Measurements from ENCODE around the gene CDH20.

DNA sequence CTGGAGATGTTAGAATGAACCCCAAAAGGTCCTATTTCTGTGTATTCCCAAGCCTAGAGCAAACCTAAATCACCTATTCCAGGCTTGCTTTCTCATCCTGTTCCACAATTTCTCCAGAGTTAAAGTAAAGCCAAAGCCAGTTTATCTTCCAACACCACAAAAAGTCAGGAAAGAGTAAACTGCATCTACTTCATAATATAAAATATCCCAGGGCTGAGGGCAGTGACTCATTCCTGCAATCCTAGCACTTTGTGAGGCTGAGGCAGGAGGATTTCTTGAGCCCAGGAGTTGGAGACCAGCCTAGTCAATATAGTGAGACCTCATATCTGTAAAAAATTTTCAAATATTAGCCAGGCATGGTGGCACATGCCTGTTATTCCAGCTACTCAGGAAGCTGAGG, 241.4 kb downstream of the CDH20 start:
- TF ChIP-seq, protein P1, sequence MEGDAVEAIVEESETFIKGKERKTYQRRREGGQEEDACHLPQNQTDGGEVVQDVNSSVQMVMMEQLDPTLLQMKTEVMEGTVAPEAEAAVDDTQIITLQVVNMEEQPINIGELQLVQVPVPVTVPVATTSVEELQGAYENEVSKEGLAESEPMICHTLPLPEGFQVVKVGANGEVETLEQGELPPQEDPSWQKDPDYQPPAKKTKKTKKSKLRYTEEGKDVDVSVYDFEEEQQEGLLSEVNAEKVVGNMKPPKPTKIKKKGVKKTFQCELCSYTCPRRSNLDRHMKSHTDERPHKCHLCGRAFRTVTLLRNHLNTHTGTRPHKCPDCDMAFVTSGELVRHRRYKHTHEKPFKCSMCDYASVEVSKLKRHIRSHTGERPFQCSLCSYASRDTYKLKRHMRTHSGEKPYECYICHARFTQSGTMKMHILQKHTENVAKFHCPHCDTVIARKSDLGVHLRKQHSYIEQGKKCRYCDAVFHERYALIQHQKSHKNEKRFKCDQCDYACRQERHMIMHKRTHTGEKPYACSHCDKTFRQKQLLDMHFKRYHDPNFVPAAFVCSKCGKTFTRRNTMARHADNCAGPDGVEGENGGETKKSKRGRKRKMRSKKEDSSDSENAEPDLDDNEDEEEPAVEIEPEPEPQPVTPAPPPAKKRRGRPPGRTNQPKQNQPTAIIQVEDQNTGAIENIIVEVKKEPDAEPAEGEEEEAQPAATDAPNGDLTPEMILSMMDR (IDR thresholded peaks at IDR 0.05) = no peak
- TF ChIP-seq, protein P2, sequence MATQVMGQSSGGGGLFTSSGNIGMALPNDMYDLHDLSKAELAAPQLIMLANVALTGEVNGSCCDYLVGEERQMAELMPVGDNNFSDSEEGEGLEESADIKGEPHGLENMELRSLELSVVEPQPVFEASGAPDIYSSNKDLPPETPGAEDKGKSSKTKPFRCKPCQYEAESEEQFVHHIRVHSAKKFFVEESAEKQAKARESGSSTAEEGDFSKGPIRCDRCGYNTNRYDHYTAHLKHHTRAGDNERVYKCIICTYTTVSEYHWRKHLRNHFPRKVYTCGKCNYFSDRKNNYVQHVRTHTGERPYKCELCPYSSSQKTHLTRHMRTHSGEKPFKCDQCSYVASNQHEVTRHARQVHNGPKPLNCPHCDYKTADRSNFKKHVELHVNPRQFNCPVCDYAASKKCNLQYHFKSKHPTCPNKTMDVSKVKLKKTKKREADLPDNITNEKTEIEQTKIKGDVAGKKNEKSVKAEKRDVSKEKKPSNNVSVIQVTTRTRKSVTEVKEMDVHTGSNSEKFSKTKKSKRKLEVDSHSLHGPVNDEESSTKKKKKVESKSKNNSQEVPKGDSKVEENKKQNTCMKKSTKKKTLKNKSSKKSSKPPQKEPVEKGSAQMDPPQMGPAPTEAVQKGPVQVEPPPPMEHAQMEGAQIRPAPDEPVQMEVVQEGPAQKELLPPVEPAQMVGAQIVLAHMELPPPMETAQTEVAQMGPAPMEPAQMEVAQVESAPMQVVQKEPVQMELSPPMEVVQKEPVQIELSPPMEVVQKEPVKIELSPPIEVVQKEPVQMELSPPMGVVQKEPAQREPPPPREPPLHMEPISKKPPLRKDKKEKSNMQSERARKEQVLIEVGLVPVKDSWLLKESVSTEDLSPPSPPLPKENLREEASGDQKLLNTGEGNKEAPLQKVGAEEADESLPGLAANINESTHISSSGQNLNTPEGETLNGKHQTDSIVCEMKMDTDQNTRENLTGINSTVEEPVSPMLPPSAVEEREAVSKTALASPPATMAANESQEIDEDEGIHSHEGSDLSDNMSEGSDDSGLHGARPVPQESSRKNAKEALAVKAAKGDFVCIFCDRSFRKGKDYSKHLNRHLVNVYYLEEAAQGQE (IDR thresholded peaks at IDR 0.05; ENCODE audit: insufficient read depth in 1 of 2, low read depth in 2 of 2, low read length in 1 of 2) = no peak
- no peak for TF ChIP-seq SIN3A (IDR thresholded peaks at IDR 0.05; ENCODE audit: borderline replicate concordance, insufficient read depth, low read depth, low read length)

Data from Panc1 (cell line).